ENCODE results near the gene MAB21L3. TPM values are rescaled to one million over a fixed set of nuclear protein-coding genes. Genes with fewer than 3 reads are reported as not detected.

The MAB21L3 gene
- total RNA-seq, 3 donors from 2014 or later, result 1.7 to 6.4 (median 4.7) TPM

DNA sequence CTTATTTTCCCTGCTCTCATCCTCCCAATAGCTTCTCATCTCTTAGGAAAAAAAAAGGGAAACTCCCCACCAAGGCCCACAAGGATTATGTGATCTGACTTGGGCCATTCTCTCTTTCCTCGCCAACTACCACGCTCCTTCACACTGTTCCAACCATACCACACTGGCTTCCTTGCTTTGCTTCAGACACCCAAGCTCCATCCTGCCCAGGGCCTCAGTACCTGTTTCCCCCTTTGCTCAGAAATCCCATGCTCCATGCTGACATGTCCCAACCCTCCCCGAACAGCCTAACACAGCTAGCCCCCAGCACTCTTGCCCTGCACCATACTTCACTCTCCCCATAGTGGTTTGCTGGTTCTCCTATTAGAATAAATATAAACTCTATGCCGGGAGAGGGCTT, 39.2 kb downstream of the MAB21L3 start:
- Histone ChIP-seq H3K9me3 (no peaks in the 10 kb centered on the region), H3K36me3 (ENCODE audit: low read depth) (no peaks in the 10 kb centered on the region), H3K4me3 (no peak overlapping the region), H3K4me1 (ENCODE audit: low read depth) (peaks cover 20% of the 10 kb centered on the region)
- intact Hi-C loops (cut with DNase I, micrococcal nuclease), result no loop called here
- ATAC-seq (no peak), DNase-seq (no peak)
- TF ChIP-seq, protein P1, sequence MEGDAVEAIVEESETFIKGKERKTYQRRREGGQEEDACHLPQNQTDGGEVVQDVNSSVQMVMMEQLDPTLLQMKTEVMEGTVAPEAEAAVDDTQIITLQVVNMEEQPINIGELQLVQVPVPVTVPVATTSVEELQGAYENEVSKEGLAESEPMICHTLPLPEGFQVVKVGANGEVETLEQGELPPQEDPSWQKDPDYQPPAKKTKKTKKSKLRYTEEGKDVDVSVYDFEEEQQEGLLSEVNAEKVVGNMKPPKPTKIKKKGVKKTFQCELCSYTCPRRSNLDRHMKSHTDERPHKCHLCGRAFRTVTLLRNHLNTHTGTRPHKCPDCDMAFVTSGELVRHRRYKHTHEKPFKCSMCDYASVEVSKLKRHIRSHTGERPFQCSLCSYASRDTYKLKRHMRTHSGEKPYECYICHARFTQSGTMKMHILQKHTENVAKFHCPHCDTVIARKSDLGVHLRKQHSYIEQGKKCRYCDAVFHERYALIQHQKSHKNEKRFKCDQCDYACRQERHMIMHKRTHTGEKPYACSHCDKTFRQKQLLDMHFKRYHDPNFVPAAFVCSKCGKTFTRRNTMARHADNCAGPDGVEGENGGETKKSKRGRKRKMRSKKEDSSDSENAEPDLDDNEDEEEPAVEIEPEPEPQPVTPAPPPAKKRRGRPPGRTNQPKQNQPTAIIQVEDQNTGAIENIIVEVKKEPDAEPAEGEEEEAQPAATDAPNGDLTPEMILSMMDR (IDR thresholded peaks at IDR 0.05), result no peak

DNA sequence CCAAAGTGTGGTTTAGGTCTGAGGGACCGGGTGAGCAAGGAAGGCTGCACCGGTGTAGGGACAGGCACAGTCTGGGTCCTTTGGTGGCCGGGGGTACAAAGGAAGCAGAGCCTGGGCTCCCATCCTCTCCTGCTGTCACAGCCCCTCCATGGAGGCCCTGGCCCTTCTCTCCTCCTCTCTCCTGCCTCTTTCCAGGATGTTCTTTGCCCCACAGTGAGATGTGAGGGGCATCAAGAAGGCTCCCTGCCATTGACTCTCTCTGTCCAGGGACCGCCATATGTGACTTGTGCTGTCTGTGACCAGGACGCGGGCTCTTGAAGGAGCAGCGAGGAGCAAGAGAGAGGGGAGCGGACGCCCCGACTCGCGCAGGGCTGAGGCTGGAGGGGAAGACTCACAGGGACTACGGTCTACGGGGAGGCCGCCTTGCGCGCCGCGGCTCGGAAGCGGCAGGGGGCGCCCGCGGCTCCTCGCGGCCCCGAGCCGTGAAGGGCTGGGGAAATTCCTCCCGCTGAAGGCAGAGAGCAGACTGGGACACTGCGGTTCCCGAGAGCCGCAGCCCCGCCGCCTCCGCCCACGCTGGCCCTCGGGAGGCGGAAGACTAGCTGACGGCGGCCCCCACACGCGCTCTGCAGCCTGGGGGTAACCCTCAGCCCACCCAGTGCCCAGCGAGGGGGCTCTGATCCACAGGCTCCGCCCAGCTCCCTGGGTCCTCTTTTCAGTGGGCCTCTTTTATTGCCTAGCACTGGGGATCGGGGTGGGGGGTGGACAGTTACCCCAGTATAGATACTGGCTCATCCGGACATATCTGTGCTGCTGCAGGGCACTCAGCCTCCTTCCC, 40.8 kb downstream of the MAB21L3 start:
- H3K9me3 ChIP-seq, result no peaks in the 10 kb centered on the region
- intact Hi-C loops (cut with DNase I, micrococcal nuclease), result no loop called here
- H3K4me3 ChIP-seq, result no peak overlapping the region
- no peaks in the 10 kb centered on the region for H3K36me3 ChIP-seq (ENCODE audit: low read depth)
- peaks cover 20% of the 10 kb centered on the region for H3K4me1 ChIP-seq (ENCODE audit: low read depth)
- DNase-seq (peak; percentile 77 to 90 (median 87)), ATAC-seq (peak; percentile 94)
- TF ChIP-seq, protein P1 (IDR thresholded peaks at IDR 0.05), result peak; percentile 91

DNA sequence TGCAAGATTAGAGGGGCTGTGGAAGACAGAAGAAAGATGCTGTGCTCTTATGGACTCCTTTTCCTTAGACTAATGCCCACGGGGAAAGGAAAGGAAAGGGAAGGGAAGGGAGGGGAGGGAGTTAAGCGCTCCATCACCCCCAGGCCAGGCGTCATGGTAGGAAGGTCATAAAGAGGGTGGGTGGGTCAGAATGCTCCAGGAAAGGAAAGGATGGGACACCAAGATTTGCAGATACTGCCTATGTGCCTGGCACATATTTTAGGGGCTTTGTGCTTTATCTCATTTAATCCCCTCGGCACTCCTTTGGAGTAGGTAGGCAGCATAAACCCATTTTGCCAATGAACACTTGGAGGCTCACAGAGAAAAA, 41.4 kb downstream of the MAB21L3 start:
- DNase-seq, result no peak
- no peak overlapping the region for H3K4me3 ChIP-seq
- intact Hi-C loops (cut with DNase I, micrococcal nuclease), result no loop called here
- H3K4me1 ChIP-seq (ENCODE audit: low read depth), result peaks cover 20% of the 10 kb centered on the region
- TF ChIP-seq, protein P1 (IDR thresholded peaks at IDR 0.05), result no peak
- H3K9me3 ChIP-seq, result no peaks in the 10 kb centered on the region
- no peaks in the 10 kb centered on the region for H3K36me3 ChIP-seq (ENCODE audit: low read depth)
- ATAC-seq, result peak; percentile 26

DNA sequence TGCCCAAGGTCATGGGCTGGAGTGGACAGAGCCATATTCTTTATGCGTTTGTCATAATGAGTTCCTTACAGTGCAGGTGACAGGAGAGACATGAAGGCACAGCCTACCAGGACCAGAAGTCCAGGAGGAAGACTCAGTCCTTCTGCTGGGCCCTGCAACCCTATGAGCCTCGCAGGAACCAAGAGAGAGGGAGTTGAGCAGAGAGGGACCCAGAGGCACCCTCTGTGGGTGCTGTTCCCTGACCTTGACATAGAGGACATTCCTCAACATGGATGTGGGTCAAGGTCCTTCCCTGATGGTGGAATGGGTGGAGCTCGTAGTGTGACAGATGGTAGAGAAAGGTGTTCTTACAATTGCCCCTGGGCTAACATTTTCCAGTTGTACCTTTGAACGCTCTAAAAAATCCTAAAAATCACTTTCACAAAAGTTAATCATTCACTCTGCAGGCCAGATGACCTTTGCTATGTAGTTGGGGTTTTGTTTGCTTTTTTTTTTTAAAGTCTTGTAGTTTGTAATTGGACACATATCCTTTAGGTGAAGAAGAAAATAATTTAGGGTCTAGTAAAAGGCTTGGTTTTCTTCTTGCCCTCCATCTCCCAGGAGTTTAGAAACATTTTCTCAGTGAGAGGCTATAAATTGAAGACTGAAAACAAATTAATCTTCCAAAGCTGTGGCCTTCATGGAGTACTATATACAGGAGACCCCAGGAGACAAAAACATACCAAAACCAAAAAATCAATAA, 41.9 kb downstream of the MAB21L3 start:
- TF ChIP-seq, protein P1 (IDR thresholded peaks at IDR 0.05), result no peak
- H3K4me1 ChIP-seq (ENCODE audit: low read depth), result peaks cover 20% of the 10 kb centered on the region
- no peaks in the 10 kb centered on the region for H3K9me3 ChIP-seq
- intact Hi-C loops (cut with DNase I, micrococcal nuclease), result no loop called here
- no peaks in the 10 kb centered on the region for H3K36me3 ChIP-seq (ENCODE audit: low read depth)
- no peak overlapping the region for H3K4me3 ChIP-seq
- peak in 2 of 3 donors; percentile 46 to 55 for DNase-seq
- ATAC-seq, result peak; percentile 70

DNA sequence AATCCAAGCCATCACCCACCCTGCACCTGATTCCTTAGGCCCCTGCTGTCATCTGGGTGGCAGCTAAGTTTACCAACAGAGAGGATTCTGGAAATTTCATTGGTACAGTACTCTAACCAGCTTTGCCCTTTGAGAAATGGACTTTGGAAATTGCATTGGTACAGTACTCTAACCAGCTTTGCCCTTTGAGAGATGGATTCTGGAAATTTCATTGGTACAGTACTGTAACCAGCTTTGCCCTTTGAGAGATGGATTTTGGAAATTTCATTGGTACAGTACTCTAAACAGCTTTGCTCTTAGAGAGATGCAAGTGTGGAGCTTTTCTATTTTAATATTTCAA, 42.5 kb downstream of the MAB21L3 start:
- no peak for ATAC-seq
- H3K36me3 ChIP-seq (ENCODE audit: low read depth), result no peaks in the 10 kb centered on the region
- intact Hi-C loops (cut with DNase I, micrococcal nuclease), result no loop called here
- H3K9me3 ChIP-seq, result no peaks in the 10 kb centered on the region
- TF ChIP-seq, protein P1 (IDR thresholded peaks at IDR 0.05), result no peak
- DNase-seq, result no peak
- no peak overlapping the region for H3K4me3 ChIP-seq
- H3K4me1 ChIP-seq (ENCODE audit: low read depth), result peaks cover 20% of the 10 kb centered on the region

All from mucosa of descending colon (tissue), 3 donors.